Activated T-cell treated with anti-CD3 and anti-CD28 coated beads, Interleukin-2, amount 50 U/mL, for 48 hours (primary cell): ENCODE results near the gene ZBTB42.

Experiments
- DNase-seq, 2 experiments: peaks; one replicate each; pipeline ENCODE4 v3.0.0-alpha.2; 2020

The ZBTB42 gene

GRCh38 chr14:104795781-104796686 is 4.9 kb upstream of the ZBTB42 start:
- DNase-seq, result peak; percentile 59 to 72

- DNase-seq, result no peak
Observed at GRCh38 chr14:104796687-104797081, 4.2 kb upstream of the ZBTB42 start.

- no peak for DNase-seq
Observed at GRCh38 chr14:104797115-104798044, 3.5 kb upstream of the ZBTB42 start.

GRCh38 chr14:104798300-104799243 is 2.3 kb upstream of the ZBTB42 start:
- no peak for DNase-seq

GRCh38 chr14:104799244-104800014 is 1.5 kb upstream of the ZBTB42 start:
- DNase-seq, result peak in 1 of 2 experiments; percentile 35

GRCh38 chr14:104800015-104800770 is 708 bp upstream of the ZBTB42 start:
- peak; percentile 77 to 84 for DNase-seq

DNA sequence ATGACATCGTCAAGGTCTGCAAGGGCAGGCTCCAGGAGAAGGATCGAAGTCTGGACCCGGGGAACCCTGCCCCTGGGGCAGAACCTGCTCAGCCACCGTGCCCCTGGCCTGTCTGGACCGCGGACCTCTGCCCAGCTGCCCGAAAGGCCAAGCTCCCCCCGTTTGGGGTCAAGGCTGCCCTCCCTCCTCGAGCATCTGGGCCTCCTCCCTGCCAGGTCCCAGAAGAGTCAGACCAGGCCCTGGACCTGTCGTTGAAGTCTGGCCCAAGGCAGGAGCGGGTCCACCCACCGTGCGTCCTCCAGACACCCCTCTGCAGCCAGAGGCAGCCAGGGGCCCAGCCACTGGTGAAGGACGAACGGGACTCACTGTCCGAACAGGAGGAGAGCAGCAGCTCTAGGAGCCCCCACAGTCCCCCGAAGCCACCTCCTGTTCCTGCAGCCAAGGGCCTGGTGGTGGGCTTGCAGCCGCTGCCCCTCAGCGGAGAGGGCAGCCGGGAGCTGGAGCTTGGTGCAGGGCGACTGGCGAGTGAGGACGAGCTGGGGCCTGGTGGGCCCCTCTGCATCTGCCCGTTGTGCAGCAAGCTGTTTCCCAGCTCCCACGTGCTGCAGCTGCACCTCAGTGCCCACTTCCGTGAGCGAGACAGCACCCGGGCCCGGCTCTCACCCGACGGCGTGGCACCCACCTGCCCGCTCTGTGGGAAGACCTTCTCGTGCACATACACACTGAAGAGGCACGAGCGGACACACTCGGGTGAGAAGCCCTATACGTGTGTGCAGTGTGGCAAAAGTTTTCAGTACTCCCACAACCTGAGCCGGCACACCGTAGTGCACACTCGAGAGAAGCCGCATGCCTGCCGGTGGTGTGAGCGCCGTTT is 856 bp downstream of the ZBTB42 start:
- DNase-seq, result no peak

DNA sequence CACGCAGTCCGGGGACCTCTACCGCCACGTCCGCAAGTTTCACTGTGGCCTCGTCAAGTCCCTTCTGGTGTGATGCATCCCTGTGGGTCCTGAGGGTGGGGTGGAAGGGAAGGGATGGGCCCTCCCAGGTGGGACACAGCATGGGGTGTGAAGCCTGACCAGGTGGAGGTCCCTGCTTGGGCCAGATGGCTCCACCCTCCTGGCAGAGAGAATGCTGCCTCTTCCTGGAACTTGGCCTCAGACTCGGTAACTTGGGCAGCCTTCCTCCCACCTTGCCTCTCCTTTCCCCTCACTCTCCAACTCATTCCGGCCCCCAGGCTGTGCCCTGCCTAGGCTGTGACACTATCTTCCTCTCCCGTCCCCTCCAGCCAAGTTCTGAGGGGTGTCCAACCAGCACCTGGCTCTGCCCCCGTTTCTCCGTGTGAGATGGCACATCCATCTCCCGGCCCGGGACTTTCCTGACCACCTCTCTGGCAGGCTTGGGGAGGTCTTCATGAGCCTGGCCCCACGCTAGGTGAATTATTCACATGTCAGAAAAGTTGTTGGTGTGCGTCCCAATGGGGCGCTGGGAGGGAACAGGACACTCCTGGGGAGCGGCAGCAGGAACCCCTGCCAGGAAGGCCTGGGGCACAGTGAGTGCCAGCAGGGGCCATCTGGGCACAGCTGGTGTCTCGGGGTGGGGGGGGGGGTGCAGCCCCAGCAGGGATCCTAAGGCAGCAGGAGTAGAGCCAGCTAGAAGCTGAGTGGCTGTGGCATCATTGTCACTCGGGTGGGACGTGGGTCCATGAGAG is 1.7 kb downstream of the ZBTB42 start:
- DNase-seq, result no peak

DNA sequence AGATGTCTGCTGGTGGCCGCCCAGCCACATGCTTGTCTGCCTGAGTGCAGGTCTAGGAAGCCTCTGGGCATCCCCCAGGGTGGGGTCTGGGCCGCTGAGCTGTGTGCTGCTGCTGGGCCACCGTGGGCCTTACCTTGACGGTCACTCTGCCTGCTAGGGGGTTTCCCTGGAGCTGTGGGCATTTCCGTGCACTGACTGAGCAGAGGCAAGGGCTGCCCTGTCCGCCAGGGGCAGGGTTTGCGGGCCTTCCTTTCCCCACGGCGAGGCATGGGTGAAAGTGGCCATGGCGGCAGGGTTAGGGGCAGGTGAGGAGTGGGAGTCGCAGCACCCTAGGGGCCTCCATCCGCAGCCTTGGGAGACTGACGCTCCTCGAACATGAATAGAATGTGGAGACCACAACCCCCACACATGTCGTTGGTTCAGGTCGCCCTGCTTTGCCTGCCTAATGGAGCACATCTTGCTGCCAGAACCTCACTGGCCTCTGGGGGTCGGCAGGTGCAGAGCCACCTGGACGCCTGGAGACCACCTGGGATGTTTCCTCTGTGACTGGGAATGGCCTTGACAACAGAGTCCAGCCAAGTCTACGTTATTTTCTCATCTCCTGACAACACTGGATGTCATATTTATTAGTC is 2.5 kb downstream of the ZBTB42 start:
- no peak for DNase-seq

- no peak for DNase-seq
Observed at GRCh38 chr14:104803912-104804410, 3.1 kb downstream of the ZBTB42 start.

DNA sequence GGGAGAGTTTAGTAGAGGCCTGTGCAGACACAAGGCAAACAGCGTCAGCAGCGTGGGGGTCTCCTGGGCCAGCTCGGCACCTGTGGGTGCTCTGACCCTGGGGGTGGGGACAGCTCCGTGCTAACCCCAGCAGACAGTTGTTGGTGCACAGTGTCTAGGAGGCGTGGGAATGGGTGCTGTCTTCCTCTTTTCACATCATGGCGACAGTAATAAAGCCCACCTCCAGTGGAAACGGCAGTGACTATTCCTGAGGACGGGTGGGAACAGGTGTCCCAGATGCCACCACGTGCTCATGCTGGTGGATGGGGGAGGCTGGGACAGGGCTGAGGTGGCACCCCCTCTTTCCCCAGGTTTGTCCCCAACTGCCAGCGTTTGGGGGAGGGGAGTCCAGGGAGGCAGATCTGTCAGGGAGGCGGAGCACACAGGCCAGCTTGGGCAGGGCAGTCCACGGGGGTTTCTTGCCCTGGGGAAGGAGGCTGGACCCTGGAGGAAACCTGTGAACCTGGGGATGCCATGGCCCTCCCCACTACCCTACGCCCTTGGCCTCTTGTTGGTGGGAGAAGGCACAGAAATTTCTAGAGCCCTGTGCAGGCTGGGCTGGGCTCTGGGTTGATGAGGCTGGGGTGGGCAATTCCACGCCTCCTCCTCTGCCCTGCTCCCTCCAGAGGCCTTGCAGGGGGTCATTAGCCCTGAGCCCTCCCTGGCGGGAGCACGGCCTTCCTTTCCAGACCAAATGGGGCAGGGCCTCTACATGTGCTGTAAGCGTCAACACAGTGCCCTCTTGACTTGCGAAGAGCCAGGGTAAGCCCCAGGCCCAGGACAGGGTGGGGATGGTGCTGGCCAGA is 3.8 kb downstream of the ZBTB42 start:
- DNase-seq, result no peak

DNA sequence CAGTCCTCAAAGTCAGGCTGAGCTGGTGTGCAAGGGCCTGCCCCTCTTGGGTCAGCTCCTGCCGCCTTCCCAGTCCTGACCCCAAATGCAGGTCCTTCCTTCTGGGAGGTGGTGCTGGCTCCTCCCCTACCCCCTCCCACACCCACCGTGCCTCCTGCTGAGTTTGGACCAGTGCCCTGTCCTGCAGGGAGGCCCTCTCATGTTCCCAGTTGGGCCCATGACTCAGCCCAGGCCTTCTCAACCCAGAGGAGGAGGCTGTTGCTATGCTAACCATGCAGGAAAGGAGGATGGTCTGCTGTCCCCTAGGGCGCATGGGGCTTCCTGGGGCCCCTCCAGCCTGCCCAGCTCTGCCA is 4.4 kb downstream of the ZBTB42 start:
- peak in 1 of 2 experiments; percentile 17 for DNase-seq

DNA sequence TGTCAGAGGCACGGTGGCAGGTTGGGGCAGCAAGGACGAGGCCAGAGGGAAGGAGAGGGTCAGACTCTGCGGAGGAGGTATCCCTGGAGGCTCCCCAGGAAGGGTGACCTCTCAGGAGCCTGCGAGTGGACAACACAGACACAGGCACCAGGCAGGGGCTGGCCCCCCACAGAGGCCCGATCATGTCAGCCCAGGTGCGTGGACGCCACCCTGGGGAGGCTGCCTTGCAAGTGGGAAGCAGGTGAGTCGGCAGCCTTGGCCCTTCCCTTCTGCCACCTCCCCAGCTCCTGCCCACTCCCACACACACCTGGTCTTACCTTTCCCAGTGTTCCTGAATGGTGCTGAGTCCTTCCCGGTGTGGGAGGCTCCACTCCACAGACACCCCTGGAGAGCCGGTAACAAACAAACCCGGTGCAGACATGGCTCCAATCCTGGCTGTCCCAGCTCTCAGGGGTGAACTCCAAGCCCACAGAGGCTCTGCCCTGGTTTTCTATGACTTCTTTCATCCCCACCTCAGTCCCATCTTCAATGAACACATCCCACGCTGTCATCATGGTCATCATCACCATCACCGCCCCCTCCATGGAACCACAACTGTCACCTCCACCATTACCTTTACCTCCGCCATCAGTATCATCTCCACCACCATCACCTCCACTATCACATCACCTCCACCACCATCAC is 5.2 kb downstream of the ZBTB42 start:
- peak in 1 of 2 experiments; percentile 13 for DNase-seq

DNA sequence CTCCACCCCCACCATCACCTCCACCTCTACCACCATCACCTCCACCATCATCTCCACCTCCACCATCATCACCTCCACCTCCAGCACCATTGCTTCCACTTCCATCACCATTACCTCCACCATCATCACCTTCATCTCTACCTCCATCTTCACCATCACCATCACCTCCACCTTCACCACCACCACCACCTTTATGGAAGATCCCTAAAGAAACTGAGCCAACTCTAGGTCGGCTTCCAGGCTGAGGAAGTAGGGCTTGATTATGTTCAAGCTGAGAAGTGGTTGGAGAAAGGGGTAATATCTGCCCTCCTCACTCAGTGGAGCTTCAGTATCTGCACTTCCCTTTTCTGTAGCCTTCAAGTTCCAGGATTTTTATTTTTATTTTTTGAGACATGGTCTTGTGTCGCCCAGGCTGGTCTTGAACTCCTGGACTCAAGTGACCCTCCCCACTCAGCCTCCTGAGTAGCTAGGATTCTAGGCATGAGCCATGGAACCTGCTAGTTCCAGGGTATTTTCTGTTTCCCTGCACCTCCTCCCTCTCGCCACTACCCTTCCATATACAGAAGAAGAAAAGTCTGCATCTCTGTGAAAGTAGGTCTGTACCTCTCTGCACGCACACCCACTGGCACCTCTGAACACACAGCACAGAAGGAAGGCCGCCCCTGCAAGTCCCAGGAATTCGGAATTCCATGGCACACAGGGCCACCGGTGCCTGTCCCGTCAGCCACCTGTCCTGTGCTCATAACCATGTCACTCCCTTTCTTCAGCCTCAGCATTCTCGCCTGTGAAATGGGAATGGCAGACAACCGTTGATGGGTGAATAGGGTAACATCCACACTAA is 5.9 kb downstream of the ZBTB42 start:
- no peak for DNase-seq

GRCh38 chr14:104808456-104808855 is 7.6 kb downstream of the ZBTB42 start:
- no peak for DNase-seq

DNA sequence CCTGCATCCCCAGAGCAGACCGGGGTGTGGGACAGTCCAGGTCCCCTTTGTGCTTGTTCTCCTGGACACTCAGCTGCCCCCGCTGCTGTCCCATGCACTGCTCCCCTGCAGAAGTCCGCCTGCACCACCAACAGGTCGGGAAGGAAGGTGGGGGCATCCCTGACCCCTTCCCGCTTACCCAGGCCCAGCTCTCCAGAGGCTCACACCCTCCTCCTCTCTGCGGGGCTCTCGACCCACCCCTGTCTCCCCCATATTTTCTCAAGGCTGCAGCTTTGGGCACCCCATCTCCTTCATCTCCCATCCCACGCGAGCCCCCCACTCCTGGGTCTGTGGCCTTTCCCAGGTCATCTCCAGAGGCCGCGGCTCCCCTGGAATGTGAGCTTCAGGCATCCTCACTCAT is 9.4 kb downstream of the ZBTB42 start:
- DNase-seq, result no peak
